OCI-LY7 (cell line): Measurements from ENCODE around the gene C12orf56.

Experiments
- EZH2phosphoT487 ChIP-seq: fragments of 200-600 bp; sonication (generic); IDR thresholded peaks from 2 replicates; pipeline ENCODE4 v1.6.1; 2018; ENCODE audit warnings: low read depth, borderline replicate concordance, mild to moderate bottlenecking, mixed run types, antibody characterized with exemption, low read length, moderate library complexity, mixed read lengths
- TF ChIP-seq, protein P1 (sequence below): fragments of 200-600 bp; sonication (generic); conservative IDR thresholded peaks from 2 replicates; pipeline ENCODE4 v1.5.1; 2014; ENCODE audit warnings: mild to moderate bottlenecking, antibody characterized with exemption, low read length, moderate library complexity, mixed read lengths

- TF ChIP-seq, protein P1, sequence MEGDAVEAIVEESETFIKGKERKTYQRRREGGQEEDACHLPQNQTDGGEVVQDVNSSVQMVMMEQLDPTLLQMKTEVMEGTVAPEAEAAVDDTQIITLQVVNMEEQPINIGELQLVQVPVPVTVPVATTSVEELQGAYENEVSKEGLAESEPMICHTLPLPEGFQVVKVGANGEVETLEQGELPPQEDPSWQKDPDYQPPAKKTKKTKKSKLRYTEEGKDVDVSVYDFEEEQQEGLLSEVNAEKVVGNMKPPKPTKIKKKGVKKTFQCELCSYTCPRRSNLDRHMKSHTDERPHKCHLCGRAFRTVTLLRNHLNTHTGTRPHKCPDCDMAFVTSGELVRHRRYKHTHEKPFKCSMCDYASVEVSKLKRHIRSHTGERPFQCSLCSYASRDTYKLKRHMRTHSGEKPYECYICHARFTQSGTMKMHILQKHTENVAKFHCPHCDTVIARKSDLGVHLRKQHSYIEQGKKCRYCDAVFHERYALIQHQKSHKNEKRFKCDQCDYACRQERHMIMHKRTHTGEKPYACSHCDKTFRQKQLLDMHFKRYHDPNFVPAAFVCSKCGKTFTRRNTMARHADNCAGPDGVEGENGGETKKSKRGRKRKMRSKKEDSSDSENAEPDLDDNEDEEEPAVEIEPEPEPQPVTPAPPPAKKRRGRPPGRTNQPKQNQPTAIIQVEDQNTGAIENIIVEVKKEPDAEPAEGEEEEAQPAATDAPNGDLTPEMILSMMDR: no peak
- TF ChIP-seq EZH2phosphoT487: no peak
These were observed 153.2 kb downstream of the C12orf56 start for GRCh38 chr12:64237382-64237781.
